ENCODE results near the gene FBXL7.

Gene FBXL7

GRCh38 chr5:15704397-15704947 lies 204.5 kb downstream of the FBXL7 start:
- TF ChIP-seq, protein P1, sequence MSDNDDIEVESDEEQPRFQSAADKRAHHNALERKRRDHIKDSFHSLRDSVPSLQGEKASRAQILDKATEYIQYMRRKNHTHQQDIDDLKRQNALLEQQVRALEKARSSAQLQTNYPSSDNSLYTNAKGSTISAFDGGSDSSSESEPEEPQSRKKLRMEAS (IDR thresholded peaks at IDR 0.05; ENCODE audit: low read depth, low read length) = no peak
- TF ChIP-seq POLR2A (IDR thresholded peaks at IDR 0.05; ENCODE audit: extremely low read depth, insufficient read length) (no peak), MYC (IDR thresholded peaks at IDR 0.05; ENCODE audit: low read depth, low read length) (no peak)
- TF ChIP-seq, protein P2, sequence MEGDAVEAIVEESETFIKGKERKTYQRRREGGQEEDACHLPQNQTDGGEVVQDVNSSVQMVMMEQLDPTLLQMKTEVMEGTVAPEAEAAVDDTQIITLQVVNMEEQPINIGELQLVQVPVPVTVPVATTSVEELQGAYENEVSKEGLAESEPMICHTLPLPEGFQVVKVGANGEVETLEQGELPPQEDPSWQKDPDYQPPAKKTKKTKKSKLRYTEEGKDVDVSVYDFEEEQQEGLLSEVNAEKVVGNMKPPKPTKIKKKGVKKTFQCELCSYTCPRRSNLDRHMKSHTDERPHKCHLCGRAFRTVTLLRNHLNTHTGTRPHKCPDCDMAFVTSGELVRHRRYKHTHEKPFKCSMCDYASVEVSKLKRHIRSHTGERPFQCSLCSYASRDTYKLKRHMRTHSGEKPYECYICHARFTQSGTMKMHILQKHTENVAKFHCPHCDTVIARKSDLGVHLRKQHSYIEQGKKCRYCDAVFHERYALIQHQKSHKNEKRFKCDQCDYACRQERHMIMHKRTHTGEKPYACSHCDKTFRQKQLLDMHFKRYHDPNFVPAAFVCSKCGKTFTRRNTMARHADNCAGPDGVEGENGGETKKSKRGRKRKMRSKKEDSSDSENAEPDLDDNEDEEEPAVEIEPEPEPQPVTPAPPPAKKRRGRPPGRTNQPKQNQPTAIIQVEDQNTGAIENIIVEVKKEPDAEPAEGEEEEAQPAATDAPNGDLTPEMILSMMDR (IDR thresholded peaks at IDR 0.05; ENCODE audit: low read depth, low read length) = no peak
- no peak overlapping the region for H3K4me3 ChIP-seq (ENCODE audit: low read depth, low read length)
- no peak for DNase-seq (ENCODE audit: low read depth)

DNA sequence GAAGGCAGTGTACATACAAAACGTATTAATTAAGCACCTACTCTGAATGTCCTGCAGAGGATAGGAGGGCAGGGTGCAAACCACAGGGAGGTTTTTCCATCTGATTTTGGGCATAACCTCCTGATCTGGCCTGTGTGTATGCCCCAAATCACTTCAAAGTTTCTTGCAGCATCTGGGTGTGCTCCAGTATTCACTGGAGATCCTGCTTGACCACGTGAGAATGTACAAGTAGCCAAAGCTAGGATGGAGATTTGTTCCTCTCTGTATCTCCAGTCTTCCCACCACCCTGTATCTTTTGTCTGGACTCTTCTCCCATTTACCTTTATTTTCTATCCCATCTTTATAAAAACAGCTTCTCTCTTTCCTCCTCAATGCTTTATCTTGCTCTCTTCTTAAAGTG lies 207.7 kb downstream of the FBXL7 start:
- H3K4me3 ChIP-seq (ENCODE audit: low read depth, low read length) = no peak overlapping the region
- DNase-seq (ENCODE audit: low read depth) = no peak
- TF ChIP-seq MYC (IDR thresholded peaks at IDR 0.05; ENCODE audit: low read depth, low read length) (no peak), POLR2A (IDR thresholded peaks at IDR 0.05; ENCODE audit: extremely low read depth, insufficient read length) (no peak)
- TF ChIP-seq, protein P2 (IDR thresholded peaks at IDR 0.05; ENCODE audit: low read depth, low read length) = no peak
- TF ChIP-seq, protein P1 (IDR thresholded peaks at IDR 0.05; ENCODE audit: low read depth, low read length) = no peak

DNA sequence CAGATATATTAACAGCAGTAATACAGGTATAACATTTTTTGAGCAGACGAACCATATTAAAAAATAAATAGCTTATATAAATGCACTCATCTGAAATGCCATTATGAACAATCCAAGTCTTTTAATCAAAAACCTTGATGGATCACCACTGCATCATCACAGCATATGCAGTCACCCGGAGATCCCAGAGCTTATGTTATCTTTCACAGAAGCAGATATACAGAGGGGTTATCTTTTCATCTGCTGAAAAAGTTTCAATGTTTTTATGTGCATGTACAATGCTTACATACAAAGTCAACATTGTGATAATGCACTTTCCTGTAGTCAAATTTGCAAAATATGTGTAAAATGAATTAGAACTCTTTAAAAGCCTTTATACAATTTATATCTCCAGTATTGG lies 211.9 kb downstream of the FBXL7 start:
- no peak overlapping the region for H3K4me3 ChIP-seq (ENCODE audit: low read depth, low read length)
- no peak for DNase-seq (ENCODE audit: low read depth)
- no peak for TF ChIP-seq MYC (IDR thresholded peaks at IDR 0.05; ENCODE audit: low read depth, low read length)
- TF ChIP-seq, protein P2 (IDR thresholded peaks at IDR 0.05; ENCODE audit: low read depth, low read length) = no peak
- TF ChIP-seq, protein P1 (IDR thresholded peaks at IDR 0.05; ENCODE audit: low read depth, low read length) = no peak
- no peak for TF ChIP-seq POLR2A (IDR thresholded peaks at IDR 0.05; ENCODE audit: extremely low read depth, insufficient read length)

- no peak overlapping the region for H3K4me3 ChIP-seq (ENCODE audit: low read depth, low read length)
- TF ChIP-seq, protein P1 (IDR thresholded peaks at IDR 0.05; ENCODE audit: low read depth, low read length) = no peak
- TF ChIP-seq MYC (IDR thresholded peaks at IDR 0.05; ENCODE audit: low read depth, low read length) (no peak), POLR2A (IDR thresholded peaks at IDR 0.05; ENCODE audit: extremely low read depth, insufficient read length) (no peak)
- TF ChIP-seq, protein P2 (IDR thresholded peaks at IDR 0.05; ENCODE audit: low read depth, low read length) = no peak
Observed at GRCh38 chr5:15715535-15715934, 215.6 kb downstream of the FBXL7 start.

DNA sequence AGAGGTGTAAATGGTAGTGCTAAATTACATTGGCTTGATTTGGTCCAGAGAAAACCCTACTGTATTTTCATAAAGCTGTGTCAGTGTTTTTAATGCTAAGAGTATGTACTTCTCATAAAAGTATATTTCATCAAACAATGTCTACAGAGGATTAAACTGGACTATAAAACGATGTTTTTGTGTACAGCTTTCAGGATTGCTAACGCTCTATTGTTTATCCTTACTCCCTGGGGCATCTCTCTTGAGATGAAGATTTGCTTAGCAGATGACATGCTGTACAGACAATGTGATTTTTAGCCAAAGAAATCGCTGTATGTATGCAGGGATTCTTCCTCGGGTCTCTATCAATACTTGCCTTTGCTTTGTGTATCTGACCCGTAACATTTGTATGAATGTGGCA lies 216.0 kb downstream of the FBXL7 start:
- DNase-seq (ENCODE audit: low read depth) = no peak
- TF ChIP-seq MYC (IDR thresholded peaks at IDR 0.05; ENCODE audit: low read depth, low read length) (no peak), POLR2A (IDR thresholded peaks at IDR 0.05; ENCODE audit: extremely low read depth, insufficient read length) (no peak)
- TF ChIP-seq, protein P2 (IDR thresholded peaks at IDR 0.05; ENCODE audit: low read depth, low read length) = no peak
- TF ChIP-seq, protein P1 (IDR thresholded peaks at IDR 0.05; ENCODE audit: low read depth, low read length) = no peak
- no peak overlapping the region for H3K4me3 ChIP-seq (ENCODE audit: low read depth, low read length)

More at GRCh38 chr5:15715535-15715934, 215.6 kb downstream of the FBXL7 start:
- DNase-seq (ENCODE audit: low read depth) = no peak

Measured in NB4 (cell line).